Type B pancreatic cell (in vitro differentiated cells): ENCODE results near the gene OAS2. TPM values are rescaled to one million over a fixed set of nuclear protein-coding genes. Genes with fewer than 3 reads are reported as not detected.

ENCODE experiments used
- DNase-seq: peaks from one replicate; pipeline ENCODE4 v3.0.0; 2021; ENCODE audit warnings: mixed read lengths; ENCODE audit not compliant: unreplicated experiment; ENCODE audit errors: extremely low spot score
- H3K27ac Mint-ChIP-seq: 2 replicates; pipeline ENCODE4 v1.8.0; 2021; ENCODE audit warnings: mild to moderate bottlenecking, mixed read lengths
- H3K27me3 Mint-ChIP-seq: 2 replicates; pipeline ENCODE4 v1.8.0; 2021; ENCODE audit warnings: mixed read lengths
- H3K36me3 Mint-ChIP-seq: 2 replicates; pipeline ENCODE4 v1.8.0; 2021; ENCODE audit warnings: mixed read lengths
- H3K4me1 Mint-ChIP-seq: one replicate; pipeline ENCODE4 v1.8.0; 2021; ENCODE audit warnings: mixed read lengths; ENCODE audit not compliant: unreplicated experiment
- H3K4me3 Mint-ChIP-seq: 2 replicates; pipeline ENCODE4 v1.8.0; 2021; ENCODE audit warnings: mild to moderate bottlenecking, mixed read lengths
- H3K9me3 Mint-ChIP-seq: 2 replicates; pipeline ENCODE4 v1.8.0; 2021; ENCODE audit warnings: mixed read lengths
- total RNA-seq: library from RNA; stranded (reverse); gene quantifications from 2 replicates; pipeline ENCODE4 v1.2.1, GENCODE V29; 2021; ENCODE audit warnings: low replicate concordance
- TF ChIP-seq, protein P1 (sequence below): fragments of 200-600 bp; sonication (generic); conservative IDR thresholded peaks from 2 replicates; pipeline ENCODE4 v1.5.0; 2021; ENCODE audit warnings: antibody characterized with exemption, mild to moderate bottlenecking

OAS2 gene
- total RNA-seq, 1 donor from 2014 or later, result 1.8 TPM

DNA sequence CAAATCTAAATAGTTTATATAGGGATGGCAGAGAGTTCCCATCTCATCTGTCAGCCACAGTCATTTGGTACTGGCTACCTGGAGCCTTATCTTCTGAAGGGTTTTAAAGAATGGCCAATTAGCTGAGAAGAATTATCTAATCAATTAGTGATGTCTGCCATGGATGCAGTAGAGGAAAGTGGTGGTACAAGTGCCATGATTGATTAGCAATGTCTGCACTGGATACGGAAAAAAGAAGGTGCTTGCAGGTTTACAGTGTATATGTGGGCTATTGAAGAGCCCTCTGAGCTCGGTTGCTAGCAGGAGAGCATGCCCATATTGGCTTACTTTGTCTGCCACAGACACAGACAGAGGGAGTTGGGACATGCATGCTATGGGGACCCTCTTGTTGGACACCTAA is 7.9 kb upstream of the OAS2 start:
- H3K4me3 Mint-ChIP-seq, result no peak overlapping the region
- TF ChIP-seq, protein P1, sequence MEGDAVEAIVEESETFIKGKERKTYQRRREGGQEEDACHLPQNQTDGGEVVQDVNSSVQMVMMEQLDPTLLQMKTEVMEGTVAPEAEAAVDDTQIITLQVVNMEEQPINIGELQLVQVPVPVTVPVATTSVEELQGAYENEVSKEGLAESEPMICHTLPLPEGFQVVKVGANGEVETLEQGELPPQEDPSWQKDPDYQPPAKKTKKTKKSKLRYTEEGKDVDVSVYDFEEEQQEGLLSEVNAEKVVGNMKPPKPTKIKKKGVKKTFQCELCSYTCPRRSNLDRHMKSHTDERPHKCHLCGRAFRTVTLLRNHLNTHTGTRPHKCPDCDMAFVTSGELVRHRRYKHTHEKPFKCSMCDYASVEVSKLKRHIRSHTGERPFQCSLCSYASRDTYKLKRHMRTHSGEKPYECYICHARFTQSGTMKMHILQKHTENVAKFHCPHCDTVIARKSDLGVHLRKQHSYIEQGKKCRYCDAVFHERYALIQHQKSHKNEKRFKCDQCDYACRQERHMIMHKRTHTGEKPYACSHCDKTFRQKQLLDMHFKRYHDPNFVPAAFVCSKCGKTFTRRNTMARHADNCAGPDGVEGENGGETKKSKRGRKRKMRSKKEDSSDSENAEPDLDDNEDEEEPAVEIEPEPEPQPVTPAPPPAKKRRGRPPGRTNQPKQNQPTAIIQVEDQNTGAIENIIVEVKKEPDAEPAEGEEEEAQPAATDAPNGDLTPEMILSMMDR, result no peak
- H3K4me1 Mint-ChIP-seq, result no peaks in the 10 kb centered on the region
- H3K27me3 Mint-ChIP-seq, result peaks cover 12% of the 10 kb centered on the region
- no peaks in the 10 kb centered on the region for H3K9me3 Mint-ChIP-seq
- H3K27ac Mint-ChIP-seq, result no peak overlapping the region
- DNase-seq, result no peak
- no peaks in the 10 kb centered on the region for H3K36me3 Mint-ChIP-seq

DNA sequence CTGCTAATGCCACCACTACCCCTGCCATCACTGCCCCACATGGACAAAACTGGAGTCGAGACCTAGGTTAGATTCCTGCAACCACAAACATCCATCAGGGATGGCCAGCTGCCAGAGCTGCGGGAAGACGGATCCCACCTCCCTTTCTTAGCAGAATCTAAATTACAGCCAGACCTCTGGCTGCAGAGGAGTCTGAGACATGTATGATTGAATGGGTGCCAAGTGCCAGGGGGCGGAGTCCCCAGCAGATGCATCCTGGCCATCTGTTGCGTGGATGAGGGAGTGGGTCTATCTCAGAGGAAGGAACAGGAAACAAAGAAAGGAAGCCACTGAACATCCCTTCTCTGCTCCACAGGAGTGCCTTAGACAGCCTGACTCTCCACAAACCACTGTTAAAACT is 7.1 kb upstream of the OAS2 start:
- TF ChIP-seq, protein P1, result no peak
- no peak overlapping the region for H3K27ac Mint-ChIP-seq
- H3K36me3 Mint-ChIP-seq, result no peaks in the 10 kb centered on the region
- no peaks in the 10 kb centered on the region for H3K9me3 Mint-ChIP-seq
- H3K4me1 Mint-ChIP-seq, result no peaks in the 10 kb centered on the region
- no peak for DNase-seq
- H3K27me3 Mint-ChIP-seq, result peaks cover 12% of the 10 kb centered on the region
- no peak overlapping the region for H3K4me3 Mint-ChIP-seq

DNA sequence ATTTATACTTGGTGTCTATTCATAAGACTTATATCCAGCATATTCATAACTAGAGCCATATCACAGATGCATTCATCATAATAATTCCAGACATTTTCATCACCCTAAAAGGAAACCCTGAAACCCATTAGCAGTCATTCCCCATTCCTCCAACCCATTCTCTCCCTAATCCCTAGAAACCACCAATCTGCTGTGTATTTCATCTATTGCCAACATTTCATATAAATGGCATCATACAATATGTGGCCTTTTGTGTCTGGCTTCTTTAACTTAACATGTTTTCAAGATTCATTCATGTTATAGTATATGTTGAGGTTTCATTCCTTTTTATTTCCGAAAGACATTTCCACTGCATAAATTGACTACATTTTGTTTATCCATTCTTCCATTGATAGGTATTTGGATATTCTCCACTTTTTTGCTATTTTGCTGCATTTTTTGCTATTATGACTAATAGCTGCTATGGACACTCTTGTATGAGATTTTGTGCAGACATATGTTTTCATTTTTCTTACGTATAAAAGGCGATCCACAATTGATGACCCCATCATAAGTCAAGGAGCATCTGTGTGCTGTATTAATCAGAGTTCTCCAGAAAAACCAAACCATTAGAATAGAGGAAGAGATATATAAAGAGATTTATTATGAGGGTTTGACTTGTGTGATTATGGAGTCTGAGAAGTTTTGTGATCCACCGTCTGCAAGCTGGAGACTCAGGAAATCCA is 5.1 kb upstream of the OAS2 start:
- Mint-ChIP-seq H3K27me3 (peaks cover 12% of the 10 kb centered on the region), H3K4me3 (no peak overlapping the region), H3K27ac (no peak overlapping the region), H3K9me3 (no peaks in the 10 kb centered on the region), H3K36me3 (no peaks in the 10 kb centered on the region), H3K4me1 (no peaks in the 10 kb centered on the region)
- DNase-seq, result no peak
- TF ChIP-seq, protein P1, result no peak

DNA sequence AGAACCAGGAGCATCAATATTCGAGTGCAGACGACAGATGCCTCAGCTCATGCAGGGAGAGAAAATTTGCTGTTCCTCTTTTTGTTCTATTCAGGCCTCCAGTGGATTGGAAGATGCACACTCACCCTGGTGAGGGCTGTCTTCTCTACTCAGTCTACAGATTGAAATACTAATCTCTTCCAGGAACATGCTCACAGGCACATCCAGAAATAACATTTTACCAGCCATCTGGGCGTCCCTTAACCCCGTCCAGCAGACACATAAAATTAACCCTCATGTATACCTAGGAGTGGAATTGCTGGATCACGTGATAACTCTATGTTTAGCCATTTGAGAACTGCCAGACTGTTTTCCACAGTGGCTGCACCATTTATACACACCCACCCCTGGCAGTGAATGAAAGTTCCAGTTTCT is 4.5 kb upstream of the OAS2 start:
- H3K27ac Mint-ChIP-seq, result no peak overlapping the region
- no peak overlapping the region for H3K4me3 Mint-ChIP-seq
- no peaks in the 10 kb centered on the region for H3K36me3 Mint-ChIP-seq
- no peak for DNase-seq
- no peaks in the 10 kb centered on the region for H3K4me1 Mint-ChIP-seq
- H3K27me3 Mint-ChIP-seq, result peaks cover 12% of the 10 kb centered on the region
- H3K9me3 Mint-ChIP-seq, result no peaks in the 10 kb centered on the region
- TF ChIP-seq, protein P1, result no peak

DNA sequence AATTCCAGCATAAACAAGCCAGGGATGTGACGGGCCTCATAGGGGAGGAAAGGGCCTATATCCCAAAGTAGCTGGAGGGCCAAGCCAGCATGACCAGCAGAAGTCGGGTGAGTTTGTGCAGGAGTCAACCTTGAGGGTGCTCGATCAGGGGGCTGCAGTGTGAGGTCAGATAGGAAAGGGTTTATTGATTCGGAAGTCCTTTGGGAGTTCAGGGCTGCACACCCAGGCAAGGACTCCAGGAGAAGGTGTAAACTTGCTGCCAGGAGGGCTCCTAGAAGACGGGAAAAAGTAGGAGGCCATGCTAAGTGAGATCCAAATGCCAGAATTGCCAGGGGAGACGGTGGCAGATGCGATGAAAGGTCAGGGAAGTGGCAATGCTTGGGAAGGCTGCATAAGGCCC is 3.4 kb upstream of the OAS2 start:
- no peak for DNase-seq
- H3K4me3 Mint-ChIP-seq, result no peak overlapping the region
- H3K27me3 Mint-ChIP-seq, result peaks cover 15% of the 10 kb centered on the region
- H3K27ac Mint-ChIP-seq, result no peak overlapping the region
- H3K4me1 Mint-ChIP-seq, result no peaks in the 10 kb centered on the region
- no peaks in the 10 kb centered on the region for H3K9me3 Mint-ChIP-seq
- no peaks in the 10 kb centered on the region for H3K36me3 Mint-ChIP-seq
- TF ChIP-seq, protein P1, result no peak

DNA sequence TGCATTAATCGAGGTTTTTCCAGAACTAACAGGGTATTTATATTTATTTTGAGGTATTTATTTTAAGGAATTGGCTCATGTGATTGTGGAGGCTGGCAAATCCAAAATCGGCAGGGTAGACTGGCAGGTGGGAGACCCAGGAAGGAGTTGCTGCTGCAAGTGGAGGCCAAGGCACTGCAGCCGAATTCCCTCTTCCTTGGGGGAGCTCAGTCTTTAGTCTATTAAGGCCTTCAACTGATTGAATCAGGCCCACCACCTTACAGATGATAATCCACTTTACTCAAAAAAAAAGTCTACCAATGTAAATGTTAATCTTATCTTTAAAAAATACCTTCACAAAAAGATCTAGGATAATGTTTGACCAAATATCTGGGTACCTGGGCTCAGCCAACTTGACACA is 1.2 kb upstream of the OAS2 start:
- Mint-ChIP-seq H3K4me3 (no peak overlapping the region), H3K9me3 (no peaks in the 10 kb centered on the region), H3K27ac (no peak overlapping the region), H3K27me3 (peaks cover 14% of the 10 kb centered on the region), H3K36me3 (no peaks in the 10 kb centered on the region), H3K4me1 (no peaks in the 10 kb centered on the region)
- TF ChIP-seq, protein P1, result no peak
- no peak for DNase-seq
